ENCODE data around the gene PTAR1.

PTAR1 gene

DNA sequence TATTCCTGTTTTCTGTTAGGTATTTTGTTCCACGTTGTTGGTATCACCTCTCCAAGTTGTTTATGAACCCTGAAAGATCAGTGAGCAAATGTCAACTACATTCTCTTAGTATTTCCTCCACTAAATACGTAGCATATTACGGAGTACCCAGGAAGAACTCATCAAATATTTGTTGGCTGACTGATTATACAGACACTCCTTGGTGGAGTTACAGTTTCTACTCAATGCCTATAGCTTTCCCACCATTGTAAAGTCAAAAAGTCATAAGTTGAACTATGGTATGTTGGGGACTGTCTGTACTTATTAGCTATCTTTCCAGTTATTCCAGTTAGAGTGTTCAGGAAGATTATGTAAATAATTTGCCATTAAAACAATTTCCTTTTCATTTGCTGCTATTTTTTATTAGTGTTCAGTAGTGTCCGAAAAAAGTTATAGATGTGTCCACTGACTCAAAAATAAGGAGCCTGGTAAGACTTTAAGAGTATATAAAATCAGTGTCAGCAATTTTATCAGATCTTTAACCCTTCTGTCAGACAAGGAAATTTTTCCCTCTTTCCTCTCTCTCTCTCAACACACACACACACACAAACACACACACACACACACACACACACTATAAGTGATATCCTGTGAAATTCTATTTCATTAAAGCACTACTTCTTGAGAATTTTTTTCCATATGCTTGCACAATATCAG is 80.8 kb downstream of the PTAR1 start:
- DNase-seq: no peak
- in situ Hi-C loops (cut with MboI; ENCODE audit: low pct_unique_long_range_greater_than_20kb, low sequenced_read_pairs): loop anchor here (25.0 kb wide), 1 partner anchor 183 kb away; no protein-coding TSS in a partner anchor

DNA sequence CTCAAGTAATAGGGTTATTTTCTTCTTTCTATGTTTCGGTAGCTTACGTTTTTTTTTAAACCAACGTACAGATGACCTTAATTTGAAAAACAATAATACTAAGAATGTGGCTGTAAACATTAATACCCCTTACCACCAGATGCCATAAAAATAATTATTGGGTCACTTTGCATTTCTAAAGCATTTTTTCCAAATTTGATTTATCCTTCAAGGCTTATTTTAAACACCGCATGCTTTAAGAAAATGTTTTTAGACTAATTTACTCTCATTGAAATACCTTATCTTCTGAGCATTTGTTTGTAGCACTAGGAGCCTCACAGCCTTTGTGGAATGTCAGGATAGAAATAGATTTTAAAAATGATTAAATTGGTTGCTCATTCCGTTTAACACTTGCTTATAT is 81.9 kb downstream of the PTAR1 start:
- in situ Hi-C loops (cut with MboI; ENCODE audit: low pct_unique_long_range_greater_than_20kb, low sequenced_read_pairs): loop anchor here (25.0 kb wide), 1 partner anchor 184 kb away; no protein-coding TSS in a partner anchor
- DNase-seq: no peak

DNA sequence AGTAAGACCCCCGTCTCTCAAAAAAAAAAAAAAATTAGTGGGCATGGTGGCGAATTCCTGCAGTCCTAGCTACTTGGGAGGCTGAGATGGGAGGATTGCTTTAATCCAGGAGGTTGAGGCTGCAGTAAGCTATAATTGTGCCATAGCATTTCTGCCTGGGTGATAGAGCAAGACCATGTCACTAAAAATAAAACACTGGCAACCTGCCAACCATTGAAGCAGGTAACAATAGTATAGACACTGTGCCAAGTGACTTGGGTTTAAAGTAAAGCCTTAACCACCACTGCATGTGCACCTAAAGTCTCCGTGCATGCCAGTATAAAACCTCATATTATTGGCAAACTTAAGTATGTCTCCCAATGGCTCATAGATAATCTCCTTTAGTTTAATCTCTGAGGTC is 84.2 kb downstream of the PTAR1 start:
- in situ Hi-C loops (cut with MboI; ENCODE audit: low pct_unique_long_range_greater_than_20kb, low sequenced_read_pairs): loop anchor here (25.0 kb wide), 1 partner anchor 187 kb away; no protein-coding TSS in a partner anchor
- no peak for DNase-seq

- no peak for DNase-seq
- in situ Hi-C loops (cut with MboI; ENCODE audit: low pct_unique_long_range_greater_than_20kb, low sequenced_read_pairs): loop anchor here (25.0 kb wide), 2 partner anchors 187 to 237 kb away; no protein-coding TSS in a partner anchor
These were observed 84.9 kb downstream of the PTAR1 start for GRCh38 chr9:69674716-69675438.

- in situ Hi-C loops (cut with MboI; ENCODE audit: low pct_unique_long_range_greater_than_20kb, low sequenced_read_pairs): loop anchor here (25.0 kb wide), 1 partner anchor 238 kb away; no protein-coding TSS in a partner anchor
These were observed 85.6 kb downstream of the PTAR1 start for GRCh38 chr9:69674112-69674685.

DNA sequence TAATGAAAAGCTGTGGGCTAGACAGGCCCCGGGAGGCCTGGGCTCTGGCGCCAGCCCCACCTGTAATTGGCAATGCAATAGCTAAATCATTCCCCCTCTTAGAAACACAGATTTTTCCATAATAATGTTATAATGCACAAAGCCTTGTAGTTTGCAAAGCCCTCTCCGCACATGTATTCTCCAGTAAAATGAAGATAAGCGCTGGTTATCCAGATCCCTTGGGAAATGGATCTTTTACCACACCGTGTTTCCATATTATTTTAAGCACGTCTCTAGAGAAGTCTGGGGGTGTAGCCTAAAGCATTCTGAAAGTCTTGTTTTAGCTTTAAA is 86.5 kb downstream of the PTAR1 start:
- in situ Hi-C loops (cut with MboI; ENCODE audit: low pct_unique_long_range_greater_than_20kb, low sequenced_read_pairs): loop anchor here (25.0 kb wide), 1 partner anchor 239 kb away; no protein-coding TSS in a partner anchor
- DNase-seq: no peak

More at GRCh38 chr9:69674112-69674685, 85.6 kb downstream of the PTAR1 start:
- no peak for DNase-seq

- DNase-seq: peak; percentile 86
- in situ Hi-C loops (cut with MboI; ENCODE audit: low pct_unique_long_range_greater_than_20kb, low sequenced_read_pairs): loop anchor here (25.0 kb wide), 1 partner anchor 240 kb away; no protein-coding TSS in a partner anchor
These were observed 87.1 kb downstream of the PTAR1 start for GRCh38 chr9:69672596-69673310.

GRCh38 chr9:69671879-69672595 is 87.8 kb downstream of the PTAR1 start, which contains the start of gene APBA1:
Gene APBA1, minus strand, starts transcription at chr9:69672371.
- DNase-seq: peak; percentile 32
- in situ Hi-C loops (cut with MboI; ENCODE audit: low pct_unique_long_range_greater_than_20kb, low sequenced_read_pairs): loop anchor here (25.0 kb wide), 1 partner anchor 240 kb away; no protein-coding TSS in a partner anchor

GRCh38 chr9:69671311-69671878 is 88.4 kb downstream of the PTAR1 start:
- in situ Hi-C loops (cut with MboI; ENCODE audit: low pct_unique_long_range_greater_than_20kb, low sequenced_read_pairs): loop anchor here (25.0 kb wide), 1 partner anchor 241 kb away; no protein-coding TSS in a partner anchor
- no peak for DNase-seq

DNA sequence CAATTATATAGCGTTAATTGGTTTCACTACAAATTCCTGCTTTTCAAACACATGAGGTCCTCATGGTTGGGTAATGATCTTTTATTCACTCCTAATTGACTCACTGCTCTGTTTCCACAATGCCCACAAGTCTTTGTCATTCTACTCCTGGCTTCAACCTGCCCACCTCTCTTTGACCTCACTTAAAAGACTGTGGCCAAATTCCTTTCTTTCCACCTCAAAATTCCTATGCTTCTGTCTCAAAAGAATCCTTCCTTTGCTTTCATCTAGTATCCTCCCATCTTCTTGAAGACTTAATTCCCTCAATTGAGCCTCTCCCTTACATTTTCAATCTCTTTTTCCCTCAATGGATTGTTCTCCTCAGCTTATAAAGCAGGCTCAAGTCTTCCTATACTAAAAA is 92.5 kb downstream of the PTAR1 start:
- DNase-seq: no peak
- in situ Hi-C loops (cut with MboI; ENCODE audit: low pct_unique_long_range_greater_than_20kb, low sequenced_read_pairs): loop anchor here (25.0 kb wide), 1 partner anchor 245 kb away; no protein-coding TSS in a partner anchor

- no peak for DNase-seq
- in situ Hi-C loops (cut with MboI; ENCODE audit: low pct_unique_long_range_greater_than_20kb, low sequenced_read_pairs): loop anchor here (25.0 kb wide), 1 partner anchor 252 kb away; no protein-coding TSS in a partner anchor
These were observed 99.5 kb downstream of the PTAR1 start for GRCh38 chr9:69660304-69660703.

Data from KBM-7 (cell line).